GM21619 (cell line): ENCODE data around the gene TPD52L1.
"Not testable (repeated sequence)": the region's sequence is repeated elsewhere in the genome, so short reads cannot be mapped to it uniquely, and the experiment has no call there.

Source experiments
- ATAC-seq: cut with Tn5 transposase; IDR thresholded peaks from one replicate; pipeline ENCODE4 v1.9.1; 2021; ENCODE audit not compliant: unreplicated experiment

TPD52L1 gene

DNA sequence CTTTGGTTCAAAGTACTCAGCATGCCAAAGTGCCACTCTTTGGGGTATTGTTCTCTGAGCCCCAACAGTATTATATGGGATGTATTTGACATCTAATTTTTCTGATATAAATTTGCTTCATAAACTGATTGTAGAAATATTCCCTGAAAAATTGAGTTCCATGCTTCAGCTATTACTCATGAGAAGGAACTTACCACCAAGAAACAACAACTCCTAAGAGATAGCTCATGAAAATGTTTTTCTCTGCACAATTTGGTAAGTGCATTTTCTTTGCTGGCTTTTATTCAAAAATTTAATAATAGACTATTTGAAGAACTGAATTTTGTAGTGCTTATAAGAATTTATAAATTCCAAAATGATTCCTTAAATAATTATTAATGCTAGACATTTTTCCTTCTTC is 12.8 kb upstream of the TPD52L1 start:
- ATAC-seq, result no peak

DNA sequence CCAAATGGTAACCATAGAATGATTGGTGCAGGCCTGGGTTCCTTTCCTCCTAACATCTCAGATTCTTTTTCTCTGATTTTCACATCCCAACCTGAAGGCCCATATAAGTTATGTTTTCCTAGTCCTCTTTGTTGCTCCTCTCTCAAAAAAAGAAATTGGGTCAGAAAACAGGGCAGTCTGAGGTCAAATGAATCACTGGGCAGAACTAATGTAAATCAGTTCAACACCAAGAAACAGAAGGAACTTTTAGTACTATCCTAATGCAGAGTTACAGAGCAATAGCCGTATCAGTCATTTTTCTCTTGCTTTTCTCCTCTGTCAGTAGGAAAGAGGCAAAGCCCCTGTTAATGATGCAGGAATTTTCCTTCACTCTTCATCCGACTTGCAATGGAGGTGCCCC is 11.0 kb upstream of the TPD52L1 start:
- ATAC-seq, result no peak

DNA sequence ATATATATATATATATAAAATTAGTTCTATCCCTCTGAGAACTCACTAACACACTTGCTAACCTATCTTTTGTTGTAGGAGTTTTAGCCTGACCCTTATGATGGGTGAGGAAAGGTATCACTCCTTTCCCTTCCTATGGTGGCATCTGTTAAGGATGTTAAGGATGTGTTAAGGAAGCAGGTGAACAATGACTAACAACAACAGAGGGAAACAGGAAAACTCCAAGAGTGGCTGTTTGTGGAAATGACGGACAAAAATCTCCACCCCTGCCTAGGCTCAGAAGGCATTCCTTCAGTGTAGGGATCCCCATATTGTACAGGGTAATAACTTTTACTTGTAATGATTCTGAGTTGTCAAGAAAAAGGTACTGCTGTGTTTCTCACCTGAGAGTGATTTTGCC is 8.8 kb upstream of the TPD52L1 start:
- ATAC-seq, result no peak

DNA sequence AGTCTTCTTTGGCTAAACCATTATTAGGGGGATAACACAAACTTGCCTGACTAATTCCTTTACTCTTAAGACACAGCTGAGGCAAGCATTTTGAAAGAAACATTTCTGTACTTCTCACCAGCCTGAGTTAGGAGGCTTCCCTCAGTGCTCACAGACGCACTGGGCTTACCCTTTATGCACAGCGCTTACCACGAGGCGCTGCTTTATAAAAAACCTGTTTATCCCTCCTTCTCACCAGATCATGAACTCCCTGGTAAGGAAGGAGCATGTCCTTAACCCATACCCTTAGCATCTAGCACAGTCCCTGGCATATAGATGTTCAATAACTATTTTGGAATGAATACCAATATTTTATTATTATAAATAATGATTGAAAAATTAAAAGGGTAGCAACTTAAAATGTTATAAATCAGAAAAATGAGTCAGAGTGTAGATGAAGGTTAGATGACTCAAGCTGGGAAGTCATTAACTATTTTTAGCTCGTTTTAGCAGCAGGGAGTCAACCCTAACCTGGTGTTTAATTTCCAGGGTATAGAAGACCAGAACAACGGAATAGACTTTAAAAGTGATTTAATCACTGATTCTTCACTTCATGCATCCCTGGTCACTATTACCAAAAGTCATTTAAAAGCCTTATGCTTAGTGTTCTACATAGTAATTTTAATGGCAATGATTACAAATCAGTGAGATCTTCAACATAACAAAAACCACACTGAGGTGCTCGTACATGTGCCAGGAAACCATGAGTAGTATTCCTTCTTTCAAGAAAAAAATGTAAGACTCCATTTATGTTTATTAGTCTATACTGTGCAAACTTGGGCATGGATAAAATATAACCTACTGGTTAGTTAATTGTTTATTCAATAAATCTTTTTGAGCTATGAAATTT is 4.1 kb upstream of the TPD52L1 start:
- no peak for ATAC-seq

DNA sequence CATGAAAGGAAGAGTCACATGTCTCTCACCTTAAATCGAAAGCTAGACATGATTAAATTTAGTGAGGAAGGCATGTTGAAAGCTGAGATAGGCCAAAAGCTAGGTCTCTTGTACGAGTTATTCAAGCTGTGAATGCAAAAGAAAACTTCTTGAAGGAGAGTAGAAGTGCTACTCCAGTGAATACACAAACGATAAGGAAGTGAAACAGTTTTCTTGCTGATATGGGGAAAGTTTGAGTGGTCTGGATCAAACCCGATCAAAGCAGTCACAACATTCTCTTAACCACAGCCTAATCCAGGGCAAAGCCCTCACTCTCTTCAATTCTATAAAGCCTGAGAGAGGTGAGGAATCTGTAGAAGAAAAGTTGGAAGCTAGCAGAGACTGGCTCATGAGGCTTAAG is 1.9 kb upstream of the TPD52L1 start:
- no peak for ATAC-seq

DNA sequence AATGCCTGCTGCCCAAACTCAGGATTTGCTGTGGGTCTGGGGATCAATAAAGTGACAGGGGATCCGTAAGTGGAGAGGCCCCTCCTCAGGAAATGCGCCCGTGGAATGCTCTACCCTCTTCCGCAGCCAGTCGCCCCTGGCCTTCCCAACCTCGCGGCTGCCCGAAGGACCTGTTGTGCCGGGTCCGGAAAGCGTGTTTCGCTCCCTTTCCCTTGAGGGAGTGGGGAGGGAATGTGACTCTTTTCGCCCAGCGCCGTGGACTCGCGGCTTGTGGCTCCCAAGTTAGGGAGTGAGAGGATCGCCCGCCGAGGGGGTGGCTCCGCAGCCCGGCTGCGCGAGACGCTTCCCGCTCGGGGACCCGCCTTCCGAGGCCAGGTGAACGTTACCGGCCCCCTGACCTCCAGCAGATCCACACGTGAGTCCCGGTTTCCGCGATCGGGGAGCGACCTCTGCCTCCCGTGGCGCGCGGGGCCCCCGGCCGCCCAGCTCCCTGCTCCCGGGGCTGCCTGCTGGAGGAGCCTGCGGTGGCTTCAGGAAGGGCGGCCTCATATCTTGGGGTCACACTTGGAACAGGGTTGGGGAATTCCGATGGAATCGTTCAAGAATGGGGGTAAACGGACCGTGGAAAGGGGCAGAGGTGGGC is 666 bp downstream of the TPD52L1 start:
- ATAC-seq, result no peak

DNA sequence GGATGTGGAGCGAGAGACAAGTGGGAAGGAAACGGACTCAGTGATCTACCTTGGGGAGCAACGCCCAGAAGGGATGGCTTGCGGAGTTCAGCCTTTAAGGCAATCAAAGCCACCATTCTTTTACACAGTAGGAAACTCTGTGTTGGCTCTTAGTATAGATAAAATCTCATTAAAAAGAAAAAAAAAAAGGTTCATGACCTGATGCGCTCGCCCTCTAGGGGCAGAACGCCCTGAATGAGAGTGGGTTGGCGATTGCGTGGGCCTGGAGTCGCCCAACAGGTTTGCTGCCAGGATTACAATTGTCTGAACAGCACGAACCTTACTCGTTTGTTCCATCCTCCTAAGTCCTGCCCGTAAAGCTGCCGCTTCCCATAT is 1.2 kb downstream of the TPD52L1 start:
- no peak for ATAC-seq

DNA sequence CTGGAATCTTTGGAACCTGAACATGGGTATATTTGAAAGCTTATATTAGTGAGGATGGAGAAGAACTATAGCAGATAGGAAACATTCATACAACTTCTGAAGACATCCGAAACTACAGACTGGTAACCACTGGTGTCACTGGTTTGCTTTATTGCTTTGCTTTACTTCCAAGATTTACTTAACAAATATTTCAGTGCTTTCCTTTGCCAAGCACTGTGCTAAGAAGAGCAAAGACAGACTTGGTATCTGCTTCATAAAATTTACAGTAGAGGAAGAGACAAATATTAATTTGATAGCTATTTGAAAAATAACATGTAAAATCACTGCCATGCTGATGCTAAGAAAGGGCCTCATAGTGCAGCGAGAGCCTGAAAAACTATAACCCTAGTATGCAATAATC is 1.8 kb downstream of the TPD52L1 start:
- ATAC-seq, result no peak

DNA sequence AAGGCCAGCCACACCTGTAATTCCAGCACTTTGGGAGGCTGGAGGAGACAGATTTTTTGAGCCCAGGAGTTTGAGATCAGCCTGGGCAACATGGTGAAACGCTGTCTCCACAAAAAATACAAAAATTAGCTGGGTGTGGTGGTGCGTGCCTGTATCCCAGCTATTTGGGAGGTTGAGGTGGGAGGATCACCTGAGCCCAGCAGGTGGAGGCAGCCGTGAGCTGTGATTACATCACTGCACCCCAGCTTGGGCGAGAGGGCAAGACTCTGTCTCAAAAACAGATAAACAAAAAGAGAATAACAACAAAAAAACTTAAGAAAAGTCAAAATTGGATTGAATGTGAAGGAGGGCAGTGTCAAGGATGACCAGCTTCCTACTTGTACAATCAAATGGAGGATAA is 2.9 kb downstream of the TPD52L1 start:
- no peak for ATAC-seq

DNA sequence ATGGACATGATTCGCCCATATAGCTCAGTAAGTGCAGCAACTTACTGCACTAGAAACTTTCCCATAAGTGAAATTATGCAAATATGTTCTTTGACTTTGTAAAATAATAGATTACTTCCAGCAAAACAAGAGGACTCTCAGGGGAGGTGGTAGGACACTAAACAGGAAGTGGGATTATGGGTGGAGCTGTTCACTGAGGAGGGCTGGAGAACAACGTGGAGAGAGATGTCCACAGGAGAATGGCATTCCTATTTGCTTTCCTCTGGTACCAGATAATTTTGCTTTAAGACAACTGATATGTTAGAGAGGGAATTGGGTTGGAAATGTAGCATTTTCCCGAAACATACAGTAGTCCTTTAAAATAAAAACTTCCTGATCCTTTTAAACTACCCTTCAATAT is 3.7 kb downstream of the TPD52L1 start:
- no peak for ATAC-seq

DNA sequence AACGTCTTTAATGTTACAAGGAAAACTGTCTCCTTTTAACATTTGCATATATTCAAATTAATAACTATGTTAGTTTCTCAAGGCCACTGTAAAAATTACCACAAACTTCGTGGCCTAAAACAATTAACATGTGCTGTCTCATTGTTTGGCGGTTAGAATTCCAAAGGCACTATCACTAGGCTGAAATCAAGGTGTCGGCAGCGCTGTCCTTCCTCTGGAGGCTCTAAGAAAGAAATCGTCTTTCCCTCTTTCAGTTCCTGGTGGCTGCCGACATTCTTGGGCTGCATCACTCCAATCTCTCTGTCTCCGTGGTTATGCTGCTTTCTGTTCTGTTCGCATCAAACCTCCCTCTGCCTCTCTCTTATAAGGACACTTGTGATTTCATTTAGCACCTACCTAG is 4.2 kb downstream of the TPD52L1 start:
- ATAC-seq, result no peak

DNA sequence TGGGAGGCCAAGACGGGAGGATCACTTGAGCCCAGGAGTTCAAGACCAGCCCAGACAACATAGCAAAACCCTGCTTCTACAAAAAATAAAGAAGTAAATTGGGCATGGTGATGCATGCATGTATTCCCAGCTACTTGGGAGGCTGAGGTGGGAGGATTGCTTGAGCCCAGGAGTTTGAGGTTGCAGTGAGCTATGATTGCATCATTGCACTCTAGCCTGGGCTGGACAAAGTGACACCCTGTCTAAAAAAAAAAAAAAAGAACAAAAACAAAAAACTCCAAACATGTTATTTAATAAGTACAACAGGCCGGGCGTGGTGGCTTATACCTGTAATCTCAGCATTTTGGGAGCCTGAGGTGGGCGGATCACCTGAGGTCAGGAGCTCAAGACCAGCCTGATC is 9.8 kb downstream of the TPD52L1 start:
- not testable (repeated sequence) for ATAC-seq

DNA sequence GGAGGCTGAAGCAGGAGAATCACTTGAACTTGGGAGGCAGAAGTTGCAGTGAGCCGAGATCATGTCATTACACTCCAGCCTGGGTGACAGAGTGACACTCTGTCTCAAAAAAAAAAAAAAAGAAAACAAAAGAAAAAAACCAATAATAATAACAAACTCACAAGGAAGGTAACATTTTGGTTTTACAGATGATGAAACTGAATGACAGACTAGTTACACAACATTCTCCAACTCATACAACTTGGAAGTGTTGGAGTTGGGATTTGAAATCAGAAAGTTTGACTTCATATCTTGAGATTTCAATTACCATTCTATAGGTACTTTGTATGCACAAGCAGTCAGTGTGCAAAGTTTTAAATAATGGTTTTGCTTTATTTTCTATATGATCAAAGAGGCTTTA is 10.2 kb downstream of the TPD52L1 start:
- no peak for ATAC-seq

DNA sequence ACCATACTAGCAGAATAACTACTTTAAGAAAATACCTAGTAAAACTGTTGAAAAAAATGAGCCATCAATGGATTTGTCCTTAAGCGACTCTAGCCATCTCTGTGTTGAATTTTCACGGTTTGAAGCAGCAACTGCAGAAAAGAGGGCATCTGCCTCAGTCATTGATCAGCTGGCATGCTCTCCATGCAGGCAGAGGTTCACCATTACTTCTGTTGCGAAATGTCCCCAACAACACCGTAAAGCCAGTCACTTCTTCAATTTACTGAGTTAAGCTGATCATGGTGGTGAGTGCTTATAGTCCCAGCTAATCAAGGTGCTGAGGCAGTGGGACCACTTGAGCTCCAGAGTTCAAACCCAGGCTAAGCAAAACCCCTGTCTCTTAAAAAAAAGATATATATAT is 11.1 kb downstream of the TPD52L1 start:
- no peak for ATAC-seq

DNA sequence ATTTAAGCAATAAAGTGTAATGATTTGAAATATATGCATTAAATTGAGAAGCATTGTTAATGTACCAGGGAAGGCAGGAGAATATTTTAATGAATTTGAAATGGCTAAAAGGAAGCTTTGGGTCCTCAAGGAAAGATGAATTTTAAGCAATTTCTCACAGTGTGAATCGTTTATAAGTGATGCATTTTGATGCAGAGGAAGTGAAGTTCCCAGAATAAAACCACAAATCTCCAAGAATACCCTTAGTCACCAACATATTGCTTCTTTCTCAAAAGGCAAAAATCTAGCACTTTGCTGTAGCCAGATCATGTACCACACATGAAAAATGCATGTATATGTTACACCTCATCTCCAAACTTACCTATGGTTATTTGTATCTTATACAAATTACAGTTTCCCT is 11.7 kb downstream of the TPD52L1 start:
- ATAC-seq, result no peak

DNA sequence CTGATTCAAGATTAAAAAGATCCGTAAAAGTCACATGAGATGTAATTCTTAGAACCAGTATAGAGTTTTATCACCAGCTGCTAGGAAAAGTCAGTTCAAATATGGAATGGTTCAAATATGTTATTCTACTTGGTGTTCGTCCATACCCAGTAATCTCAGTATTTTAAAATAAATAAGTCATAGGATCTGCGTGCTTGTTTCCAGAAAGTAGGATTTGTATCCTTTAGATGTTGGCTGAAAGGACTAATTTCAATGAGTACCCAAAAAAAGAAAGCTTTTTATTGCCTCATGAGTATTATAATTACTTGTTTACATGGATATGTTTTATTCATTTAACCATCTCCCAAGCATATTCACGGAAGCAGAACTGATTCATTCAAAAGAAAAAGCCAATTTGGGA is 12.2 kb downstream of the TPD52L1 start:
- ATAC-seq, result no peak

DNA sequence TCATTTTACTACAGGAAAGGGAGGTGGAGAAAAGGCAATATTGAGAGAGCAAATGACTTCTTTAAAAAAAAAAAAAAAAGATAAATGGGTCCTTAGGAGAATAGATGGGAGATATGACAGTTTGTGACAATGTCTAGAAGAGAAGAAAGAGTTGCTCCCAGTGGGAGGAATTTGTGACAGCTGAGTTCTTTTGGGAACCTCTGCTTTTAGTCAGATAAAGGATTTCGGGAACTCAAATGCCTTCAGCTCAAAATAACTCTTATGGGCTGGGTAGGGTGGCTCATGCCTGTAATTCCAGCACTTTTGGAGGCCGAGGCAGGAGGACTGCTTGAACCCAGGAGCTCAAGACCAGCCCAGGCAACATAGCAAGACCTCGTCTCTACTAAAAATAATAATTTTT is 13.1 kb downstream of the TPD52L1 start:
- no peak for ATAC-seq

DNA sequence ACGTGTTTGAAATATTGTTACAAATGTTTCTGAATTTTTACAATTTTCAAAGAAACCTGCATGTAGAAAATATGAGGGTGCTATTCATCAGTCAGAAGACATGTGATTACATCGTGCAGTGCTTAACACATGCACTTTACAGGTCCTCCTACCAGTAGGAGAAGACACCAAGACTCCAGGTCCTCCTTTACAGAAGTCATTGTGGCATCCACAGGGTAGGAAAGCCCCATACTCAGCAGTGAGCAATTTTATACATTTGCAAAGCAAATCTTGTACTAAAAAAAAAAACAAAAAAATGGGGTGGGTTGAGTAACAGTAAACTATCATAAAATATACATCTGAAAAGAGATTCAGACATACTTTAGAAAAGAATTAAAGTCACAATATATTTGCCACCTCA is 14.0 kb downstream of the TPD52L1 start:
- ATAC-seq, result no peak

DNA sequence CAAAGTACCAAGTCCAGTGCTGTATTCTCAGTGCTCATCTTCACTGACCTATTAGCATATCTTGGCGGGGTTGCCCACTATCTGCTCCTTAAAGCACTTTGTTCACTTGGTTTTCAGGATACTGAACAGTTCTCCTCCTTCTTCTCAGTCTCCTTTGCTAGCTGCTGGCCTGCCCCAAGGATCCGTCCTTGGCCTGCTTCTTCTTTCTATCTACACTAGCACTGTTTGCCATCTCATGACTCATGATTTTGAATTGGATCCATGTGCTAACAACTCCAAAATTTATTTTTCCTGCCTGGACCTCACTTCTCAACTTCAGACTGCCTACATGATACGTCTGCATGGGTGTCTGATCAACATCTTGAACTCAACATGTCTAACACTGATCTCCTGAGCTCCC is 15.5 kb downstream of the TPD52L1 start:
- no peak for ATAC-seq

DNA sequence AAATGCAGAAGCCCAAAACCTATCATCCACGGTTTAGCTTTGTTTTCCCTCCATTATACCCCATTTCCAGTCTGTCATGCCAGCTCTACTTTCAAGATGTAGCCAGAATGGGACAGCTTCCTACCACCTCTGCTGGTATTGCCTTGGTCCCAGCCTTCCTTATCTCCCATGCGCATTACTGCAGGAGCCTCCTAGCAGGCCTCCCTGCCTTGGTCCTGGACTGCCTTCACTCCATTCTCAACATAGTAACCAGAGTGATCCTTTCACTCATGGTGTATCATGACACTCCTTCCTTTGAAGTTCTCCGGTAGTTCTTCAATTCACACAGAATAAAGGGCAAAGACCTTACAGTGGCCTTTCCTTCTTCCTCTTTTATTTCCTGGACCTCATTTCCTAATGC is 15.9 kb downstream of the TPD52L1 start:
- no peak for ATAC-seq

DNA sequence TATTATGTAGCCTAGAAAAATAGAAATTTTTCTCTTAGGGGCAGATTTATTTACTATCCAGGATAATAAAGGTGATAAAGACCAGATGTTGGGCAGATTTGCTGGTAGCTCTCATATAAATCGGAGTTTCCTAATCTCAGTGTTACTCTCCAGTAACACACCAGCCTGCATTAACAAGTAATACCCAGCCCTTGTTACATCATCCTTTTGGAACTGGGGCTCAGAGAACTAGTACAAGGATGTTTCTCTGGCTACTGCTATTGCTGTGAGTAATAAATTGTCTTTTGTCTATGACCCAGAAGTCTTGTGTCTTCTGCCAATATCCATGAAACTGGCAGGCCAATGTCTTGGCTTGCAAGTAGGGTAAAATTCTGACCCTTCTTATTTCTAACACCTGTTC is 16.8 kb downstream of the TPD52L1 start:
- no peak for ATAC-seq

DNA sequence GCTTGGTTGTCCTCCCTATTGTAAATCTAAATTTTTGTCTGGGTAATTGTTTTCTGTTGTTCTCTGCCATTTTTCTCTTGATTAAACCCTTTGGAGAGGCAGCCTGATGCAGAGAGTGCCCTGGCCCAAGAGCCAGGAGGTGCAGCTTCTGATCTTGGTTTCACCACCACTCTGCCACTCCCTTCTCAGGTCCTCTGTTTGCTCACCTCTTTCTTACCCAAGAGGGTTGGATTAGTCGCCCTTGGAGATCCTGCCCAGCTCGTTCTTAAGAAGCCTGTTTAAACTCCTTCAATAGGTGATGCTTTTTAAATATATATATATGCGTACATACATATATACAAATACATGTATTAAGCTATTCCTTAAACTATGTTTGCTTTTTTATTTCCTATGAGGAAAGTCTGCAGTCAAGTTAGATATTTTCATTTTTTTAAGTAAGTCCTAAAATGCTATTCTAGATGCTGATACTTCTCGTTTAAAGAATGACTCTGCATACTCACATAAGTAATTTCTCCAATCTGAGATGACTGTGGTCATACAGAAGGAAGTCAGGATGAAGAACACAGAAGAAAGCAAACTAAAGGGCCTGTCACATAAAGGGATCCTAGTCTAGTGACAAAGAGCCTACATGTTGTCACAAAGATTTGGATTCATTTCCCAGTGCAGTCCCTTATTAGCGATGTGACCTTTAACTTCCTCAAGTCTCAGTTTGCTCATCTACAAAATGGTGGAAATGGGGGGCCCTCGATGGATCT is 19.9 kb downstream of the TPD52L1 start:
- ATAC-seq, result no peak
